PFSK-1 (cell line): Measurements from ENCODE around the gene ARHGEF11.

Experiments
- FOXP2 ChIP-seq: optimal IDR thresholded peaks from 2 replicates; pipeline ENCODE3; 2011; ENCODE audit warnings: borderline replicate concordance, control low read depth, inconsistent platforms; ENCODE audit not compliant: insufficient read depth; ENCODE audit errors: extremely low read length, extremely low read depth
- POLR2AphosphoS5 ChIP-seq: IDR thresholded peaks from 2 replicates; pipeline ENCODE4 v1.6.1; 2012; ENCODE audit warnings: low read depth, mild to moderate bottlenecking, control low read depth, low read length, moderate library complexity
- SIN3A ChIP-seq: IDR thresholded peaks from 2 replicates; pipeline ENCODE4 v1.6.1; 2012; ENCODE audit warnings: mild to moderate bottlenecking, low read length, moderate library complexity, borderline replicate concordance; ENCODE audit not compliant: insufficient read depth
- TAF1 ChIP-seq: IDR thresholded peaks from 2 replicates; pipeline ENCODE4 v1.6.1; 2012; ENCODE audit warnings: low read length, control low read depth, borderline replicate concordance; ENCODE audit not compliant: insufficient read depth
- TF ChIP-seq, protein P1 (sequence below), 2 experiments: IDR thresholded peaks; 2 replicates each; pipeline versions ENCODE4 v1.6.1 to v1.8.0; 2011 to 2012; ENCODE audit warnings: low read depth in 2 of 2, low read length in 2 of 2, control low read depth in 1 of 2, inconsistent platforms in 1 of 2, mild to moderate bottlenecking in 1 of 2, moderate library complexity in 1 of 2; ENCODE audit not compliant: insufficient read depth in 1 of 2

Gene ARHGEF11

DNA sequence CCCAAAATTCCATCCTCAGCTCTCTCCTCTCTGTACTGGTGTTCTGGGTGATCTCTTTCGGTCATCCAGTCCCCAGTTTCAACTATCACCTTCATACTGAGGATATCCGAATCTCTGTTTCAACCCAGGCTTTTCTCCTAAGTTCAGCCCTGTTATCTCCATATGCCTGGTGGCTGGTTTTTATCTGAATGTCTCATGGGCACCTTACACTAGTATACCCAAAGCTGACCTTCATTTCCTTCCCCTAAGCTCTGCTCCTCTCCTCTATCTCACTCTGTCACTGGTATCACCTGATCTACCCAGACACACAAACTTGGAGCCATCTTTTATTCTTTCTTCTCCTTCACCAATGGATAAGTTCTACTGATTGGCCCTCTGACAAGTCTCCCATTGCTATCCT is 72.1 kb downstream of the ARHGEF11 start:
- TF ChIP-seq POLR2AphosphoS5 (no peak), SIN3A (no peak), FOXP2 (no peak), TAF1 (no peak)
- TF ChIP-seq, protein P1, sequence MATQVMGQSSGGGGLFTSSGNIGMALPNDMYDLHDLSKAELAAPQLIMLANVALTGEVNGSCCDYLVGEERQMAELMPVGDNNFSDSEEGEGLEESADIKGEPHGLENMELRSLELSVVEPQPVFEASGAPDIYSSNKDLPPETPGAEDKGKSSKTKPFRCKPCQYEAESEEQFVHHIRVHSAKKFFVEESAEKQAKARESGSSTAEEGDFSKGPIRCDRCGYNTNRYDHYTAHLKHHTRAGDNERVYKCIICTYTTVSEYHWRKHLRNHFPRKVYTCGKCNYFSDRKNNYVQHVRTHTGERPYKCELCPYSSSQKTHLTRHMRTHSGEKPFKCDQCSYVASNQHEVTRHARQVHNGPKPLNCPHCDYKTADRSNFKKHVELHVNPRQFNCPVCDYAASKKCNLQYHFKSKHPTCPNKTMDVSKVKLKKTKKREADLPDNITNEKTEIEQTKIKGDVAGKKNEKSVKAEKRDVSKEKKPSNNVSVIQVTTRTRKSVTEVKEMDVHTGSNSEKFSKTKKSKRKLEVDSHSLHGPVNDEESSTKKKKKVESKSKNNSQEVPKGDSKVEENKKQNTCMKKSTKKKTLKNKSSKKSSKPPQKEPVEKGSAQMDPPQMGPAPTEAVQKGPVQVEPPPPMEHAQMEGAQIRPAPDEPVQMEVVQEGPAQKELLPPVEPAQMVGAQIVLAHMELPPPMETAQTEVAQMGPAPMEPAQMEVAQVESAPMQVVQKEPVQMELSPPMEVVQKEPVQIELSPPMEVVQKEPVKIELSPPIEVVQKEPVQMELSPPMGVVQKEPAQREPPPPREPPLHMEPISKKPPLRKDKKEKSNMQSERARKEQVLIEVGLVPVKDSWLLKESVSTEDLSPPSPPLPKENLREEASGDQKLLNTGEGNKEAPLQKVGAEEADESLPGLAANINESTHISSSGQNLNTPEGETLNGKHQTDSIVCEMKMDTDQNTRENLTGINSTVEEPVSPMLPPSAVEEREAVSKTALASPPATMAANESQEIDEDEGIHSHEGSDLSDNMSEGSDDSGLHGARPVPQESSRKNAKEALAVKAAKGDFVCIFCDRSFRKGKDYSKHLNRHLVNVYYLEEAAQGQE (IDR thresholded peaks at IDR 0.05; ENCODE audit: insufficient read depth in 1 of 2, low read depth in 2 of 2, low read length in 2 of 2): no peak

GRCh38 chr1:156970017-156970416 is 75.5 kb downstream of the ARHGEF11 start:
- TF ChIP-seq SIN3A: no peak
- TF ChIP-seq POLR2AphosphoS5: no peak
- TF ChIP-seq, protein P1 (IDR thresholded peaks at IDR 0.05; ENCODE audit: insufficient read depth in 1 of 2, low read depth in 2 of 2, low read length in 2 of 2): no peak
- no peak for TF ChIP-seq TAF1
- no peak for TF ChIP-seq FOXP2

- TF ChIP-seq, protein P1 (IDR thresholded peaks at IDR 0.05; ENCODE audit: insufficient read depth in 1 of 2, low read depth in 2 of 2, low read length in 2 of 2): no peak
- TF ChIP-seq SIN3A (no peak), TAF1 (no peak), FOXP2 (no peak), POLR2AphosphoS5 (no peak)
Observed at GRCh38 chr1:156969496-156969895, 76.0 kb downstream of the ARHGEF11 start.

DNA sequence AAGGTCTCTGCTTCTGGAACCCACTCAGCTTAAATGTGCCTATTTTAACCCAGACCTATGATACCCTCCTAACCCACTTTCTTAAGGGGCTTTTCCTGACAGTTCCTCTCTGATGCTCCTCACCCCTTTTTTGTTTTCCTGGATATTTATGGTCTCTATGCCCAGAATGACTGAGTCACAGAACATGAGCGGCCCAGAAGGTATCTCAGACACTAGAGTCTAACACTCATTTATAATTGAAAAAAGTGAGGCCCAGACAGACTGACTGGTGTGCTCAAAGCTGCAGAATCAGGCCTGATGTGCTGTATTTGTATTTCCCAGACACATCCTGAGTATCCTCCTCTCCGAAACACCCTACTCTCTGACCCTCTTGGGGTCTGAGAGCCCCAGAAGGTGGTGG is 81.1 kb downstream of the ARHGEF11 start:
- TF ChIP-seq SIN3A: no peak
- TF ChIP-seq, protein P1 (IDR thresholded peaks at IDR 0.05; ENCODE audit: insufficient read depth in 1 of 2, low read depth in 2 of 2, low read length in 2 of 2): no peak
- no peak for TF ChIP-seq FOXP2
- TF ChIP-seq TAF1: no peak
- no peak for TF ChIP-seq POLR2AphosphoS5

DNA sequence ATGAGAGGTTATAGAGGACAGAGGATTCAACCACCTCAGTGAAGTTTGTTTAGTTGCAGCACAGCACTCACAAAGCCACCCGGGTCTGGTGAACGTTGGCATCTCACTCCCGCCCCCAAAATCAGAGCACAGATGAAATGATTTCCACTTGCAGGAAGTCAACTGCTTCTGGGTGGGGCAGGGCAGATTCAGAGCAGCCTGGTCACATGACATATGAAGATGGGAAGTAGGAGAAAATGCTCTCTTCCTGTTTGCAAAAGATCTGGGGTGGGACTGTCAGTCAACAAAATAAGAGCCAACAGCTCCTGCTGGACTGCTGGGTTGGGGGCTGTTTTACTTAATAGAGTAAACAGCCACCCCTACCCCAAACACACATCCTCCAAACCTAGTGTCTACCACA is 81.9 kb downstream of the ARHGEF11 start:
- TF ChIP-seq FOXP2 (no peak), POLR2AphosphoS5 (peak; percentile 28; the same call in 1 of the 2 replicates)
